COLO829 (cell line): ENCODE results near the gene KCNMA1.

Experiments
- DNase-seq: peaks from one replicate; pipeline ENCODE4 v3.0.0; 2012; ENCODE audit warnings: low spot score

The KCNMA1 gene

GRCh38 chr10:77555591-77556212 lies 81.9 kb downstream of the KCNMA1 start:
- no peak for DNase-seq

GRCh38 chr10:77554996-77555397 lies 82.6 kb downstream of the KCNMA1 start:
- no peak for DNase-seq

GRCh38 chr10:77553966-77554365 lies 83.6 kb downstream of the KCNMA1 start:
- no peak for DNase-seq

GRCh38 chr10:77553311-77553710 lies 84.3 kb downstream of the KCNMA1 start:
- DNase-seq: no peak

GRCh38 chr10:77552252-77552651 lies 85.4 kb downstream of the KCNMA1 start:
- DNase-seq: no peak

GRCh38 chr10:77550378-77550777 lies 87.2 kb downstream of the KCNMA1 start:
- DNase-seq: no peak

GRCh38 chr10:77548671-77549070 lies 88.9 kb downstream of the KCNMA1 start:
- no peak for DNase-seq

GRCh38 chr10:77548157-77548556 lies 89.5 kb downstream of the KCNMA1 start:
- DNase-seq: no peak

- DNase-seq: no peak
Measured at GRCh38 chr10:77547307-77548050, 90.1 kb downstream of the KCNMA1 start.

GRCh38 chr10:77546042-77546441 lies 91.6 kb downstream of the KCNMA1 start:
- no peak for DNase-seq

- DNase-seq: no peak
Measured at GRCh38 chr10:77545585-77545984, 92.0 kb downstream of the KCNMA1 start.

- DNase-seq: no peak
Measured at GRCh38 chr10:77544617-77545016, 93.0 kb downstream of the KCNMA1 start.

- DNase-seq: no peak
Measured at GRCh38 chr10:77542710-77543259, 94.8 kb downstream of the KCNMA1 start.

- DNase-seq: no peak
Measured at GRCh38 chr10:77541944-77542343, 95.7 kb downstream of the KCNMA1 start.

- DNase-seq: no peak
Measured at GRCh38 chr10:77541247-77541646, 96.4 kb downstream of the KCNMA1 start.

- DNase-seq: no peak
Measured at GRCh38 chr10:77539147-77539935, 98.3 kb downstream of the KCNMA1 start.

GRCh38 chr10:77537720-77538373 lies 99.8 kb downstream of the KCNMA1 start:
- DNase-seq: no peak

- no peak for DNase-seq
Measured at GRCh38 chr10:77537071-77537470, 100.5 kb downstream of the KCNMA1 start.

GRCh38 chr10:77533887-77534278 lies 103.7 kb downstream of the KCNMA1 start:
- no peak for DNase-seq

GRCh38 chr10:77533146-77533886 lies 104.3 kb downstream of the KCNMA1 start:
- no peak for DNase-seq

GRCh38 chr10:77532068-77532467 lies 105.5 kb downstream of the KCNMA1 start:
- DNase-seq: no peak
